GM12874 (cell line): ENCODE measurements around the gene FBXO11.

Experiments used
- TF ChIP-seq, protein P1 (sequence below): IDR thresholded peaks from 2 replicates; pipeline ENCODE4 v1.5.1; 2011; ENCODE audit warnings: low read depth, mild to moderate bottlenecking, control low read depth, low read length, moderate library complexity; ENCODE audit not compliant: insufficient read depth

FBXO11 gene

GRCh38 chr2:47906157-47907038 lies at the start of gene FBXO11:
FBXO11 (minus strand) TSS chr2:47906498; CDS start chr2:47905720, 778 bp downstream.
- TF ChIP-seq, protein P1, sequence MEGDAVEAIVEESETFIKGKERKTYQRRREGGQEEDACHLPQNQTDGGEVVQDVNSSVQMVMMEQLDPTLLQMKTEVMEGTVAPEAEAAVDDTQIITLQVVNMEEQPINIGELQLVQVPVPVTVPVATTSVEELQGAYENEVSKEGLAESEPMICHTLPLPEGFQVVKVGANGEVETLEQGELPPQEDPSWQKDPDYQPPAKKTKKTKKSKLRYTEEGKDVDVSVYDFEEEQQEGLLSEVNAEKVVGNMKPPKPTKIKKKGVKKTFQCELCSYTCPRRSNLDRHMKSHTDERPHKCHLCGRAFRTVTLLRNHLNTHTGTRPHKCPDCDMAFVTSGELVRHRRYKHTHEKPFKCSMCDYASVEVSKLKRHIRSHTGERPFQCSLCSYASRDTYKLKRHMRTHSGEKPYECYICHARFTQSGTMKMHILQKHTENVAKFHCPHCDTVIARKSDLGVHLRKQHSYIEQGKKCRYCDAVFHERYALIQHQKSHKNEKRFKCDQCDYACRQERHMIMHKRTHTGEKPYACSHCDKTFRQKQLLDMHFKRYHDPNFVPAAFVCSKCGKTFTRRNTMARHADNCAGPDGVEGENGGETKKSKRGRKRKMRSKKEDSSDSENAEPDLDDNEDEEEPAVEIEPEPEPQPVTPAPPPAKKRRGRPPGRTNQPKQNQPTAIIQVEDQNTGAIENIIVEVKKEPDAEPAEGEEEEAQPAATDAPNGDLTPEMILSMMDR = peak; percentile 66; the same call in 1 of the 2 replicates

GRCh38 chr2:47950340-47951301 lies 44.3 kb upstream of the FBXO11 start:
- TF ChIP-seq, protein P1 = no peak

- TF ChIP-seq, protein P1 = no peak
Observed at GRCh38 chr2:47946593-47946992, 40.3 kb upstream of the FBXO11 start.

DNA sequence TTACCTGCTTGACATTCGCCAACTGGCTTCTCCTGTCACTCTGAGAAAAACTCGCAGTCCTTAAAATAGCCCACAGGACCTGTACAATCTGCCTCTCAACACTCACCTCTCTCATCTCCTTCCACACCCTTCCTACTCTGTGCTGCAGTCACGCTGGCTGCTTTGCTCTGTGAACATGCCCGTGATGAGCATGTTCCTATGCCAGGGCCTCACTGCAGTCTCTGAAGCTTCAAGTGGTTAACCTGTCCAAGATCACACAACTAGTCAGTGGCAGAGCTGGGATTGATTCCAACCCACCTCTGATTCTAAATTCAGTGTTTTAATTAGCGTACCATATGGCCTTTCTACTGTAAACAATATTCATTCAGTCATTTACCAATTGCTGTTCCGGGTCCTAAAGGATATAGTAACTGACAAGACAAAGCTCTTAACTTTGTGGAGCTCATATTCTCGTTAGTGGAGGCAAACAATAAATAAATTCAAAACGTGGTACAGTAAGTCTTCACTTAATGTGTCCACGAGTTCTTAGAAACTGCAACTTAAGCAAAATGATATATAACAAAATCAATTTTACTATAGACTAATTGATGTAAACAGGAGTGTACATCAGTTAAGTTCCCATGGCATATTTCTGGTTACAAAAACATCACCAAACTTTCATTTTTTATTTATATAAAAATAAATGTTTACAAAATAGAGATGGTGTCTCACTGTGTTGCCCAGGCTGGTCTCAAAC lies 38.9 kb upstream of the FBXO11 start:
- TF ChIP-seq, protein P1 = no peak

DNA sequence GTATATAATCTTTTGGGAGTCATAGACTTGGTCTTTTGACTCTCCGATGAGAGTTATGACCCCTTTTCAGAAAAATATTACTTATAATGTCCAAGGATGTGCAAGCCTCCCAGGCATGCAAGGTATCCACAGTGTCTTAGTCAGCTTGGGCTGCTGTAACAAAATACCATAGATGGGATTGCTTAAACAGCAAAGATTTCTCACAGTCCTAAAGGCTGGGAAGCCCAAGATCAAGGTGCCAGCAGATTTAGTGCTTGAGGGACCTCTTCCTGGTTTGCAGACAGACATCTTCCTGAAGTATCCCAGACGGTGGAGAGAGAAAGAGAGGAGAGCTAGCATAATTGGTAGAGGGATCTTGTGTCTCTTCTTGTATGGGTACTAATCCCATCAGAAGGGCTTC lies 35.6 kb upstream of the FBXO11 start:
- TF ChIP-seq, protein P1 = no peak

- TF ChIP-seq, protein P1 = no peak
Observed at GRCh38 chr2:47937677-47938076, 31.4 kb upstream of the FBXO11 start.
